NCI-H460 (cell line): ENCODE results near the gene NSMCE3. TPM values are rescaled to one million over a fixed set of nuclear protein-coding genes. Genes with fewer than 3 reads are reported as not detected.

Experiments
- DNase-seq: peaks from one replicate; pipeline ENCODE4 v3.0.0-alpha.2; 2016; ENCODE audit warnings: low read depth; ENCODE audit errors: extremely low read depth
- small RNA-seq, 2 experiments: library from RNA; depleted of rRNA; stranded (forward); fragments of <200 nt; gene quantifications; one replicate each; pipeline ENCODE3, GENCODE V24; 2014
- total RNA-seq: library from RNA; depleted of rRNA; stranded (reverse); fragments of >200 nt; shearing (Covaris generic); gene quantifications from 2 replicates; pipeline ENCODE4 v1.2.3, GENCODE V29; 2014

Gene NSMCE3
- total RNA-seq, 1 experiment from 2014 or later: 12.2 TPM

DNA sequence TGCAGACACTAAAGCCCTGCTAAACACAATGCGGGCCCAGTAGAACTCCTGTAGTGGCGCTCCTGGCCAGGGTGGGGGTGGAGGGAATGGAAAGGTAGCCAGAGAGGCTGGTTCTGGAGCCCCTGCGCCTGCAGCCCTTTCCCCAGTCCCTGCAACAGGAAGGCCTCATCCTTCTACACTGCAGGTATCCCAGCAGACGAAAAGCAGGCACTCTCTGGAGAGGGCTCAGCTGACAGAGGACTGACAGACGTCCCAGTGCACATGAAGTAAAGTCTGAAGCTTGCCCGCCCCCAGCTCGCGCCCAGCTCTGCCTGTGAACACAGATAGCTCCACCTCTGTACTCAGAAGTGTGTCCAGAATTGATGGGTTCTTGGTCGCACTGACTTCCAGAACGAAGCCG lies 46.0 kb downstream of the NSMCE3 start:
- no peak for DNase-seq

DNA sequence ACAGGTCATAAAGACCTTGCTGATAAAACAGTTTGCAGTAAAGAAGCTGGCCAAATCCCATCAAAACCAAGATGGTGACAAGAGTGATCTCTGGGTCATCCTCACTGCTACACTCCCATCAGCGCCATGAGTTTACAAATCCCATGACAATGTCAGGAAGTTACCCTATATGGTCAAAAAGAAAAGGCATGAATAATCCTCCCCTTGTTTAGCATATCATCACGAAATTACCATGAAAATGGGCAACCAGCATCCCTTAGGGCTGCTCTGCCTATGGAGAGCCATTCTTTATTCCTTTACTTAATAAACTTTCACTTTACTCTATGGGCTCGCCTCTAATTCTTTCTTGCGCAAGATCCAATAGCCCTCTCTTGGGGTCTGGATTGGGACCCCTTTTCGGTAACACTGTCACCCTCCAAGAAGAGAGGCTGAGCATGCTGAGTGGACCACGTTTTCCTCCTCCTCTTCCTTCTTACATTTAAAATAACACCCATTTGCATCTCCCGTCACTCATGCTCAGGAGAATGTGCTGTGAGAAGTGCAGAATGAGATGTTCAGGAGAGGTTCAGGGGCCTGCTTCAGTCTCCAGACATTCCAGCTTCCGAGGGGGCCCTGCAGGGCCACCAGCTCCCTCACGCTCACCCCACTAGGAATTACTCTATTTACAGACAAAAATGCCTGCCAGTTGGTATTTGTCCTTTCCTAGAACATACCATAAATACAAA lies 47.3 kb downstream of the NSMCE3 start:
- no peak for DNase-seq

DNA sequence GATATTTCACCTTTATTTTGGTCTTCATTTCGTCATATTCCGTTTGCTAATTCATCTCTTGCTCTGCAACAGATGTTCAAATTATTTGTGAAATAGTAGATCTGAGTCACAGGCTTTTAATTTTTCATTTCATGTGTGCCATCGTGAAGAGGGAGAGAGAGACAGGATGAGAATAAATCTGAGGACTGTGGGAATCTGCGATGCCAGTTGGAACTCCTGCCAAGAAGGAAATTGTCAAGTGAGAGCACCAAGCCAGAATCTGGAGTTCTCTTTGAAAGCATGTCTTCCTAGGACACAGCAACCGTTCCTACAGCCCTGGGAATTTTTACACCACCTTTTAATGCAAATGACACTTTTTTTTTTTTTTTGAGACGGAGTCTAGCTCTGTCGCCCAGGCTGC lies 48.8 kb downstream of the NSMCE3 start:
- no peak for DNase-seq

DNA sequence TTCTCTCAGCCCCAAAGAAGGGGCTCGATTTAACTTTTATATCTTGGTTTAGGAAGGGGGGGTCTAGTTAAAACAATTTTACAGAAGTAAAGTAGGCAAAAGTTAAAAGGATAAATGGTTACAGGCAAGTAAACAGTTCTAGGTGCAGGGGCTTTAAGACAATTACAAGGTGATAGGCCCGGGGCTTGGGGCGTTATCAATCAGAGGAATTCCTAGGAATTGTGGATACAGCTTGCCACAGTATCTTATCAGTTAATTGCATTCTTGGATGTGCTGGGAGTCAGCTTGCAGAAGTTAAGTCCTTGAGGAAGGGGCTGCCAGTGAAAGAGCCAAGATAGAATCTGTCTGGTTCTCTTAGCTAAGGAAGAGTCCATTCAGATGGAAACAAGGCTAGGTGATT lies 52.7 kb downstream of the NSMCE3 start:
- no peak for DNase-seq

Small RNA genes lying within 50 kb of the gene (small RNA-seq; reads per million reads assigned to genes)
- 0 reads per million in 2 experiments for gene RF00201
